Heart left ventricle (tissue), 13 donors: ENCODE measurements around the gene ATP2A1.

Source experiments
- POLR2A ChIP-seq, 2 donors: fragments of 450-650 bp; IDR thresholded peaks; one replicate each; pipeline ENCODE4 v1.6.1; 2017; ENCODE audit warnings: antibody characterized with exemption in 2 of 2, mild to moderate bottlenecking in 2 of 2, moderate library complexity in 2 of 2
- TF ChIP-seq, protein P1 (sequence below), 12 donors: fragments of 200-600 bp; sonication (generic) in 4 of 12; IDR thresholded peaks; one replicate each; pipeline versions ENCODE4 v1.5.0 to v1.8.0; 2018 to 2022; ENCODE audit warnings: antibody characterized with exemption in 12 of 12, mild to moderate bottlenecking in 5 of 12
- donor health status: ischemic (EF 13 %, LVEDD 7.1; RV severe dilation, severe dysfunction).
- donor health status: DM: no; HTN: yes; CAD: no.
- donor health status: DM: no; HTN: no; CAD: no.
- donor health status: ischemic (EF 25% LVEDD 6.9; RV normal size, moderate dysfunction).
- donor health status: ischemic (EF 25% LVEDD 5.7; RV mildly dilated, moderate dysfunction).
- donor health status: ischemic (EF 35%, LVEDD 5.7; RV mildly dilated, moderate dysfunction).
- donor health status: nonischemic (EF 11% LVEDD 7.7; RV severe dilation, severe dysfunction).
- donor health status: DM: yes; HTN: yes; CAD: no.
- donor health status: PGD.
- donor health status: ischemic (EF 29% LVEDD 5.4; RV normal size, mild dysfunction).
- donor health status: nonischemic (EF 23%, LVEDD 6.1; RV moderate dilation, normal function).

DNA sequence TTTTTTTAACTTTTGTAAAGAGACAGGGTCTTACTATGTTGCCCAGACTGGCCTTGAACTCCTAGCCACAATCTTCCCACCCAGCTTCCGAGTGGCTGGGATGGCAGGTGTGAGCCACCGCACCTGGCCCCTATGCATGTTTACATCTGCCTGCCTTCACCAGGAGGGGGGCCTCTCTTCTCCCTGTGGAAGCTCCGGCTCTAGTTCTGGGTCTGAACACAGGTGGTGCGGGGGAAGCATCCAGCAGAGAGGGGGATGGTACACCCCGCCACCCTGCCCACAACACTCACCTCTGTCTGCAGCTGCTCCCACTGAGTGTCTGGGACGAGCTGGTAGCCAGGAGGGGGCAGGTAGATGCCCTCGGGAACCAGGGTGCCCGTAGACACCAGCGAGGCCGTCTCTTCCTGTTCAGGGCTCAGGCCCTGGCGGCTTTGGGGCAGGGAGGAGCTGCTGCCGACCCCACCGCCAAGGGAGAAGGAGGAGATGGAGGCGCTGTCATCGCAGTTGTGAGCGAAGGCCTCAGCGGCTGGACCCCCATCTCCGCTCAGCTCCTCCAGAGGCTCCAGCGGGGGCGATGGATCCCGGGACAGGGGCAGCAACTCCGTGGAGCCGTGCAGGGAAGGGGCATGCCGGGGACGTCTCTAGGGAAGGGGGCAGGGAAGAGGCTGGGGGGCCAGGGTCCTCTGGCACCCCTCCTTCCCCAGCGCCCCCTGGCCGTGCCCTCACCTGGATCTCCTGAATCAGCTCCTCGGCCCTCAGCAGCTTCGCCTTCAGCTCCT is 35.8 kb downstream of the ATP2A1 start:
- no peak for TF ChIP-seq POLR2A (IDR thresholded peaks at IDR 0.05)
- TF ChIP-seq, protein P1, sequence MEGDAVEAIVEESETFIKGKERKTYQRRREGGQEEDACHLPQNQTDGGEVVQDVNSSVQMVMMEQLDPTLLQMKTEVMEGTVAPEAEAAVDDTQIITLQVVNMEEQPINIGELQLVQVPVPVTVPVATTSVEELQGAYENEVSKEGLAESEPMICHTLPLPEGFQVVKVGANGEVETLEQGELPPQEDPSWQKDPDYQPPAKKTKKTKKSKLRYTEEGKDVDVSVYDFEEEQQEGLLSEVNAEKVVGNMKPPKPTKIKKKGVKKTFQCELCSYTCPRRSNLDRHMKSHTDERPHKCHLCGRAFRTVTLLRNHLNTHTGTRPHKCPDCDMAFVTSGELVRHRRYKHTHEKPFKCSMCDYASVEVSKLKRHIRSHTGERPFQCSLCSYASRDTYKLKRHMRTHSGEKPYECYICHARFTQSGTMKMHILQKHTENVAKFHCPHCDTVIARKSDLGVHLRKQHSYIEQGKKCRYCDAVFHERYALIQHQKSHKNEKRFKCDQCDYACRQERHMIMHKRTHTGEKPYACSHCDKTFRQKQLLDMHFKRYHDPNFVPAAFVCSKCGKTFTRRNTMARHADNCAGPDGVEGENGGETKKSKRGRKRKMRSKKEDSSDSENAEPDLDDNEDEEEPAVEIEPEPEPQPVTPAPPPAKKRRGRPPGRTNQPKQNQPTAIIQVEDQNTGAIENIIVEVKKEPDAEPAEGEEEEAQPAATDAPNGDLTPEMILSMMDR (IDR thresholded peaks at IDR 0.05) = no peak
